Suprapubic skin (tissue), 4 donors: ENCODE measurements around the gene CYP19A1.

ENCODE experiments used
- POLR2A ChIP-seq, 2 donors: fragments of 450-650 bp; IDR thresholded peaks; one replicate each; pipeline ENCODE4 v1.6.1; 2017; ENCODE audit warnings: antibody characterized with exemption in 2 of 2, mild to moderate bottlenecking in 2 of 2, moderate library complexity in 2 of 2
- POLR2AphosphoS5 ChIP-seq, 3 donors: sonication (generic); formaldehyde crosslinking; IDR thresholded peaks; one replicate each; pipeline ENCODE4 v1.6.1; 2017; ENCODE audit warnings: antibody characterized with exemption in 3 of 3
- TF ChIP-seq, protein P1 (sequence below), 2 donors: fragments of 200-600 bp in 1 of 2; fragments of 450-650 bp in 1 of 2; sonication (generic) in 1 of 2; IDR thresholded peaks; one replicate each; pipeline ENCODE4 v1.5.1; 2016 to 2019; ENCODE audit warnings: antibody characterized with exemption in 2 of 2, mild to moderate bottlenecking in 1 of 2, moderate library complexity in 1 of 2

DNA sequence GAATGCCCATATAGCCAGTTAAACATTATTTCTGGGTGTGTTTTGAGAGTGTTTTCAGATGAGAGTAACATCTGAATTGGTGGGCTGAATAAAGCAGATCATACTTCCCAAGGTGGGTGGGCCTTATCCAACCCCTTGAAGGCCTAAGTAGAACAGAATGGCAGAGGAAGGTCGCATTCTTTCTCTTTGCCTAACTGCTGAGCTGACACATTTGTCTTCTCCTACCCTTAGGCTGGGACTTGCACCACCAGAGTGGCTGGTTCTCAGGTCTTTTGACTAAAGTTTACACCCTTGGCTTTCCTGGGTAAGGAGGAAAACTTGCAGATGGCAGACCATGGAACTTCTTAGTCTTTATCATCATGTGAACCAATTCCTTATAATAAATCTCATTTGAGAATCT is 157.9 kb downstream of the CYP19A1 start:
- TF ChIP-seq POLR2A (IDR thresholded peaks at IDR 0.05), result no peak
- TF ChIP-seq, protein P1, sequence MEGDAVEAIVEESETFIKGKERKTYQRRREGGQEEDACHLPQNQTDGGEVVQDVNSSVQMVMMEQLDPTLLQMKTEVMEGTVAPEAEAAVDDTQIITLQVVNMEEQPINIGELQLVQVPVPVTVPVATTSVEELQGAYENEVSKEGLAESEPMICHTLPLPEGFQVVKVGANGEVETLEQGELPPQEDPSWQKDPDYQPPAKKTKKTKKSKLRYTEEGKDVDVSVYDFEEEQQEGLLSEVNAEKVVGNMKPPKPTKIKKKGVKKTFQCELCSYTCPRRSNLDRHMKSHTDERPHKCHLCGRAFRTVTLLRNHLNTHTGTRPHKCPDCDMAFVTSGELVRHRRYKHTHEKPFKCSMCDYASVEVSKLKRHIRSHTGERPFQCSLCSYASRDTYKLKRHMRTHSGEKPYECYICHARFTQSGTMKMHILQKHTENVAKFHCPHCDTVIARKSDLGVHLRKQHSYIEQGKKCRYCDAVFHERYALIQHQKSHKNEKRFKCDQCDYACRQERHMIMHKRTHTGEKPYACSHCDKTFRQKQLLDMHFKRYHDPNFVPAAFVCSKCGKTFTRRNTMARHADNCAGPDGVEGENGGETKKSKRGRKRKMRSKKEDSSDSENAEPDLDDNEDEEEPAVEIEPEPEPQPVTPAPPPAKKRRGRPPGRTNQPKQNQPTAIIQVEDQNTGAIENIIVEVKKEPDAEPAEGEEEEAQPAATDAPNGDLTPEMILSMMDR (IDR thresholded peaks at IDR 0.05), result no peak
- no peak for TF ChIP-seq POLR2AphosphoS5 (IDR thresholded peaks at IDR 0.05)
